Measurements from ENCODE around the gene MACROD2.

Gene MACROD2

DNA sequence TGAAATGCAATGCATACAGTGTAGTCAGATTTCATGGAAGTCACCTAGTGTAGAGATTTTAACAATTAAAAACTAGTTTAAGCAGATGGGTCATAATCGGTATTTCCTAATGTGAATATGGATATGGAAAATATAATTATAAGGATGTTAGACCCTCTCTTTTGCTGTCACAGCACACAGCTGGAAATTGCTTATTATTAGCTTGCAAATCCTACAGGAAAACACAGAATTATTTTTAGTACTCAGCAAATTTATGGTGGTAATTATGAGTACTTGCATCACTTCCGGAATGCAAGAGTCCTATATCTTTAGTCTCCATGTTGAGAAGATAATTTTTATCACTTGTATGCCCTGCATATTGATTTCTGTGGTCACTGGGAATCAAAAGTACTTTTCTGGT lies 1584.4 kb downstream of the MACROD2 start:
- no peak for DNase-seq (ENCODE audit: extremely low read depth, low read depth)
- TF ChIP-seq, protein P1, sequence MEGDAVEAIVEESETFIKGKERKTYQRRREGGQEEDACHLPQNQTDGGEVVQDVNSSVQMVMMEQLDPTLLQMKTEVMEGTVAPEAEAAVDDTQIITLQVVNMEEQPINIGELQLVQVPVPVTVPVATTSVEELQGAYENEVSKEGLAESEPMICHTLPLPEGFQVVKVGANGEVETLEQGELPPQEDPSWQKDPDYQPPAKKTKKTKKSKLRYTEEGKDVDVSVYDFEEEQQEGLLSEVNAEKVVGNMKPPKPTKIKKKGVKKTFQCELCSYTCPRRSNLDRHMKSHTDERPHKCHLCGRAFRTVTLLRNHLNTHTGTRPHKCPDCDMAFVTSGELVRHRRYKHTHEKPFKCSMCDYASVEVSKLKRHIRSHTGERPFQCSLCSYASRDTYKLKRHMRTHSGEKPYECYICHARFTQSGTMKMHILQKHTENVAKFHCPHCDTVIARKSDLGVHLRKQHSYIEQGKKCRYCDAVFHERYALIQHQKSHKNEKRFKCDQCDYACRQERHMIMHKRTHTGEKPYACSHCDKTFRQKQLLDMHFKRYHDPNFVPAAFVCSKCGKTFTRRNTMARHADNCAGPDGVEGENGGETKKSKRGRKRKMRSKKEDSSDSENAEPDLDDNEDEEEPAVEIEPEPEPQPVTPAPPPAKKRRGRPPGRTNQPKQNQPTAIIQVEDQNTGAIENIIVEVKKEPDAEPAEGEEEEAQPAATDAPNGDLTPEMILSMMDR (IDR thresholded peaks at IDR 0.05; ENCODE audit: low read depth, low read length, missing control alignments), result no peak

DNA sequence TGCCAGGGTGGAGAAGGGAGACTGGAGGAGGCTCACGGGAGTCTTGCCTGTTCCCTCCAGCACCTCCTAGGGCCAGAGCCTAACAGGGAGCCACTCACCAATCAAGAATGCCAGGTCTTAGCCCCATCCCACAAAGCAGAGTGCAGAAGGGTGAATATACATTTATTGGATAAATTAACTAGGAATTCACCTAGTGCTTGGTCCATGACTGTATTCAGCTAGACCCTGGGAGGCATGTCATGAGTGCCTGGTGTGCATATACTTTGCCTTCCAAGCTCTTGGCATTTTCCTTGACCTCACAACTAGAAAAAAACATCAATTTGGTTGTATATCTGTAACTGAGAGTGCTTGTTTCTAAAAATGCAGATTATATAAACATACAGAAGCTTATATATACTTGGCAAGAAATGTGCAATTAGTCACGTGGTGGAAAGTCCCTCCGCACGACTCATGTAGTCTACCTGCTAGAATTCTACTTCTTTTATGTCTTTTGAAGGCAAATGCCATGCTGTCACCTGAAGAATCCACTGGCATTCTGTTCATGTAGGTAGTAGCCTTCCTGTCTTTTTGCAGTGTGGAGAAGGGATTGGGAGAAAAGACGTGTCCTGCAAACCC lies 1586.9 kb downstream of the MACROD2 start:
- DNase-seq (ENCODE audit: extremely low read depth, low read depth), result peak; percentile 16
- TF ChIP-seq, protein P1 (IDR thresholded peaks at IDR 0.05; ENCODE audit: low read depth, low read length, missing control alignments), result no peak
- H3K4me3 ChIP-seq (replicated peaks; ENCODE audit: low read depth, low read length), result no peak overlapping the region

More for the DNA sequence above, 1584.4 kb downstream of the MACROD2 start:
- no peak overlapping the region for H3K4me3 ChIP-seq (replicated peaks; ENCODE audit: low read depth, low read length)

DNA sequence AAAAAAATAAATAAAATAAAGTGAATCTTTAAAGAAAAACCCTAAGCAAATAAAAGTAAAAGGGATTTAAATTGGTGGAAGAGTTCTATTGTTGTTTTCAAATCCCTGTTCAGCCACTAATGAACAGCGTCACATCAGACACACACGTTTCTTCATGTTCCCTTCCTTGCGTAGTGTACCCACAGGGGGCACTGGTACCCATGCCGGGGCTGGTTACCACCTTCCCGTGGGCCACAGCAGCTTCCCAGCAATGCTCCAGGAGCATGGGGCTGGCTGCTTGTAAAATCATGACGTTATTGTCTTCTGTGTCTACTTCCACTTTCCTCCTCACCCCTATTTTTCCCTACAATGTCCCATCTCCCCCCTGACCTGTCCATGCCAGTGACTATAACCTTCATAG lies 1589.2 kb downstream of the MACROD2 start:
- no peak for DNase-seq (ENCODE audit: extremely low read depth, low read depth)
- H3K4me3 ChIP-seq (replicated peaks; ENCODE audit: low read depth, low read length), result no peak overlapping the region
- TF ChIP-seq, protein P1 (IDR thresholded peaks at IDR 0.05; ENCODE audit: low read depth, low read length, missing control alignments), result peak; percentile 16

DNA sequence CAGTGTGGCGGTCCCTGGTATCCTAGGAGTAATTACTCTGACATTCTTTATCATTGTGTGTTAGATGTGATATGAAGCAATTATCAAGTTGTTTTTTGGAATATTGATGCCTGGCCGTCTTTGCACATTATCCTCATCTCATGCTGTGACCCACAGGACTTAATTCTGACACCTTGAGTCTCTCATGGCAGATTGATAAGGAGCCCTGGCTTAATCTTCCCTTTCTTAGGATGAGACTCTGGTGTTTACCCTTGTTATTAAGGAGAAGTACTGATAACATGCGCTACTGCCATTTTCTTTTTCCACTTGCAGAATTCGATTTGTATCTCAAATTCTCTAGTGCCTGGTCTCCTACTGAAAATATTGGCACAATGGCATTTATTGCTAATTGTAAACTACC lies 1597.8 kb downstream of the MACROD2 start:
- DNase-seq (ENCODE audit: extremely low read depth, low read depth), result no peak
- no peak overlapping the region for H3K4me3 ChIP-seq (replicated peaks; ENCODE audit: low read depth, low read length)
- TF ChIP-seq, protein P1 (IDR thresholded peaks at IDR 0.05; ENCODE audit: low read depth, low read length, missing control alignments), result no peak

DNA sequence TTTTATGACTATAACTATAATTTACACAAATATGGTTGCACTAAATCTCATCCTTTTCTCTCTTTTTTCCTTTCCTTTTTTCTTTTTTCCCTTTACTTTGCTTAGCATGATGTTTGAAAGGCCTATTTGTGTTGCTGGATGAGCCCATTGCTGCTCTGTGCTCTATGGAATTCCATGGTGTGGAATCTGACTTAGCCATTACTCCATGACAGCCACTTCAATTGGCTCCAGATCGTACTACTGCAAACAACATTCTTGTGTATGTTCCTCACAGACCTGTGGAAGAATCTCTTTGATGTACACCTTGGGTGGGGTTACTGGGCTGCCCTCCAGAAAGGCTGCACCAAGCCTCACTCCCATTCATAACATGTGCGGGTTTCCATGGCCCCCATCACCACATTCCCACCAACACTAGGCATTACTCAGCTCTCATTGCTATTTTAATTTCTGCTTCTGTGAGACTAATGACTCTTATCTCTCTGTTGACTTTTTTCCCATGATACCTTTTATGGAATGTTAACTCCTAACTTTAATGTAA lies 1598.9 kb downstream of the MACROD2 start:
- TF ChIP-seq, protein P1 (IDR thresholded peaks at IDR 0.05; ENCODE audit: low read depth, low read length, missing control alignments), result no peak
- no peak for DNase-seq (ENCODE audit: extremely low read depth, low read depth)
- no peak overlapping the region for H3K4me3 ChIP-seq (replicated peaks; ENCODE audit: low read depth, low read length)

DNA sequence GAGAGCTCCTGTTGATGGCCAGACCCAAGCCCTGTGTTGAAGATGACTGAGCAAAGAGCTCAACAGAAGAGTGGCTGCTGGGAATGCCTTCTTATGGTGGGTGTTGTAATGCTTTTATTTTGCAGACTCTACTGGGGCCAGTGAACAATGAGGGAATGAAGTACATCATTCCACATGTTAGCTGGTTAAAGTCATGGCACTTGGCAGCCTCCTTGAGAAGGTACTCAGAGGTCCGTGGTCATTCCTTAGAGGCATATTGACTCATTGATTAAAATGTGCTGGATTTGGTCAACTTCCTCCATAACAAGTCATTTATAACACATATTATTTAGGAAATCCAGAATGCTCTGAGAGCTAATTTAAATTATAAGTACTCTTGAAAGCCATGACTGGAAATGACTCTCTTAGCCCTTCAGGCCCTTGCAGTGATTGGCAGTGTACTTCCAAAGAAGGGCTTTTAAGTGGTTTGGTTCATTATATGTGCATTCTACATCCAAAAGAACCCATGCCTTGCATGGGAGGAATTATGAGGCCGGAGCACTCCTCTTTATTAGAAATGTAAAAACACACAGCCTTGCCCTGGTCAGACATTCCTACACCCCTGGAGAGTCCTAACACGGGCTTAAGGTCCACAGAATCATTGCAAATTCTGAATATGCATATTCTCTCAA lies 1601.0 kb downstream of the MACROD2 start:
- no peak for DNase-seq (ENCODE audit: extremely low read depth, low read depth)
- TF ChIP-seq, protein P1 (IDR thresholded peaks at IDR 0.05; ENCODE audit: low read depth, low read length, missing control alignments), result no peak
- H3K4me3 ChIP-seq (replicated peaks; ENCODE audit: low read depth, low read length), result no peak overlapping the region

Measured in HFF-Myc (cell line).